Keratinocyte (primary cell): ENCODE measurements around the gene LOC128125822.

Source experiments
- DNase-seq: peaks from one replicate; pipeline ENCODE4 v3.0.0-alpha.2; 2011; ENCODE audit warnings: low read depth, missing footprints, low spot score
- FAIRE-seq: peaks from 2 replicates; lab custom pipeline; 2011; peaks lifted over from hg19 to GRCh38; lab: Jason Lieb, UNC
- H2AFZ ChIP-seq: 2 replicates; pipeline ENCODE4 v1.6.0; 2012; ENCODE audit warnings: low read length, control low read depth, inconsistent platforms; ENCODE audit not compliant: control insufficient read depth
- H3K27ac ChIP-seq: 2 replicates; pipeline ENCODE4 v1.5.1; 2011; ENCODE audit warnings: low read length; ENCODE audit not compliant: control insufficient read depth, insufficient read depth
- H3K27me3 ChIP-seq: 3 replicates; pipeline ENCODE4 v1.6.0; 2011; ENCODE audit warnings: low read length; ENCODE audit not compliant: control insufficient read depth, insufficient read depth; ENCODE audit errors: extremely low read depth
- H3K36me3 ChIP-seq, 2 experiments: 2 replicates in 1 of 2; 3 replicates in 1 of 2; pipeline ENCODE4 v1.5.1; 2011; ENCODE audit warnings: low read length in 2 of 2, mild to moderate bottlenecking in 1 of 2; ENCODE audit not compliant: control insufficient read depth in 2 of 2, insufficient read depth in 2 of 2; ENCODE audit errors: extremely low read depth in 1 of 2
- H3K4me1 ChIP-seq: 3 replicates; pipeline ENCODE4 v1.5.1; 2011; ENCODE audit warnings: low read length; ENCODE audit not compliant: control insufficient read depth, insufficient read depth; ENCODE audit errors: extremely low read depth
- H3K4me2 ChIP-seq: 3 replicates; pipeline ENCODE4 v1.6.0; 2011; ENCODE audit warnings: low read depth, low read length; ENCODE audit not compliant: control insufficient read depth, insufficient read depth; ENCODE audit errors: extremely low read depth
- H3K4me3 ChIP-seq, 3 experiments: fragments of 200-600 bp in 1 of 3; sonication (generic) in 1 of 3; 2 replicates in 2 of 3; 3 replicates in 1 of 3; pipeline ENCODE4 v1.5.1; 2011 to 2016; ENCODE audit warnings: low read length in 3 of 3, mild to moderate bottlenecking in 3 of 3, control low read depth in 2 of 3, inconsistent platforms in 1 of 3, low read depth in 1 of 3, mixed read lengths in 1 of 3, mixed run types in 1 of 3, moderate library complexity in 1 of 3; ENCODE audit not compliant: control insufficient read depth in 2 of 3, insufficient read depth in 2 of 3; ENCODE audit errors: extremely low read depth in 1 of 3
- H3K79me2 ChIP-seq: 2 replicates; pipeline ENCODE4 v1.6.0; 2012; ENCODE audit warnings: low read length; ENCODE audit not compliant: control insufficient read depth, insufficient read depth
- H3K9ac ChIP-seq: 3 replicates; pipeline ENCODE4 v1.6.0; 2011; ENCODE audit warnings: low read length; ENCODE audit not compliant: control insufficient read depth, insufficient read depth; ENCODE audit errors: extremely low read depth
- H3K9me1 ChIP-seq: 3 replicates; pipeline ENCODE4 v1.6.0; 2011; ENCODE audit warnings: low read length; ENCODE audit not compliant: control insufficient read depth, insufficient read depth; ENCODE audit errors: extremely low read depth
- H3K9me3 ChIP-seq: 2 replicates; pipeline ENCODE4 v1.5.1; 2012; ENCODE audit warnings: low read depth, low read length; ENCODE audit not compliant: control insufficient read depth
- H4K20me1 ChIP-seq: 3 replicates; pipeline ENCODE4 v1.6.0; 2011; ENCODE audit warnings: low read length; ENCODE audit not compliant: control insufficient read depth, insufficient read depth; ENCODE audit errors: extremely low read depth
- EZH2 ChIP-seq: IDR thresholded peaks from one replicate; pipeline ENCODE4 v1.6.1; 2012; ENCODE audit warnings: inconsistent platforms, mild to moderate bottlenecking, low read length, moderate library complexity
- dilution Hi-C: fragments of 300-500 bp; cut with MboI; formaldehyde crosslinking; loops from one replicate; pipeline ENCODE4 v1.7.0; 2020; ENCODE audit warnings: low sequenced_read_pairs; ENCODE audit not compliant: extremely low pct_ligation_motif_present
- TF ChIP-seq, protein P1 (sequence below), 3 experiments: IDR thresholded peaks in 1 of 3; conservative IDR thresholded peaks in 1 of 3; optimal IDR thresholded peaks in 1 of 3; 2 replicates in 2 of 3; 3 replicates in 1 of 3; pipeline versions ENCODE3 to v1.5.1; 2011; ENCODE audit warnings: low read length in 3 of 3, mild to moderate bottlenecking in 3 of 3, moderate library complexity in 2 of 3, control low read depth in 1 of 3, inconsistent platforms in 1 of 3; ENCODE audit not compliant: insufficient read depth in 2 of 3; ENCODE audit errors: extremely low read depth in 1 of 3

Gene LOC128125822

DNA sequence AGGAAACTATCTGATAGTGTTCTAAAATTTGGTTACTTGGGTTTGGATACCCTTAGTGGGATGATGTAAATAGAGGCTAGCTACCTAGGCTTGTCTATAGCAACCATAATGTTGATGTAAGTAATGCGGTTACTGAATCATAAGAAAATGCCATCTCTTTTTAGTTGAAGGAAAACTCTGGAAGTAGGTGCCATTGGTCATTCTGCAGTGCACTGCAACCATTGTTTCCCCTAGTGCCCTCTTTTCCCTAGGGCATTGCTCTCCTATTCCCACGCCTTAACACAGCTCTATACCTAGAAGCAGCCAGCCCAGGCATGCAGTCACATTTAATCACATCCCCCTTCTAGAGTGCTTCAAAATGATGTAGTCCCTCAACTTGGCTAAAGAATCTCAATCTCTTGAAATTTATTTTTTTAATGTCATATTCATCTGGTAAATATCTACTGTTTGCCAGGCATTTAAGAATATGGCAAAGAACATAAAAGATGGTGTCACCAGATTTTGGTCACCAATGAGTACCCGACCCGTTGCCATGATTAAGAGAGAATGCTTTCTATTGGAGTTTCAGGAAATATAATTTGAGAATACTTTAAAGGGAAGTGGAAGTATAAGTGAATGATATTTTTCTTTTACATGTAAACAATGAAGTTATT lies 10.4 kb downstream of the LOC128125822 start:
- Histone ChIP-seq H3K9ac (no peak overlapping the region), H3K36me3 (peaks cover 10 to 13% of the 10 kb centered on the region in 2 experiments), H3K27ac (no peak overlapping the region), H3K4me2 (no peak overlapping the region), H3K4me3 (no peak overlapping the region), H3K4me1 (no peaks in the 10 kb centered on the region), H3K9me3 (no peaks in the 10 kb centered on the region), H3K9me1 (no peaks in the 10 kb centered on the region), H3K27me3 (no peaks in the 10 kb centered on the region), H2AFZ (no peak overlapping the region), H3K79me2 (peaks cover 3% of the 10 kb centered on the region), H4K20me1 (peaks cover 2% of the 10 kb centered on the region)
- DNase-seq (no peak), FAIRE-seq (no peak)
- TF ChIP-seq EZH2, result no peak
- TF ChIP-seq, protein P1, sequence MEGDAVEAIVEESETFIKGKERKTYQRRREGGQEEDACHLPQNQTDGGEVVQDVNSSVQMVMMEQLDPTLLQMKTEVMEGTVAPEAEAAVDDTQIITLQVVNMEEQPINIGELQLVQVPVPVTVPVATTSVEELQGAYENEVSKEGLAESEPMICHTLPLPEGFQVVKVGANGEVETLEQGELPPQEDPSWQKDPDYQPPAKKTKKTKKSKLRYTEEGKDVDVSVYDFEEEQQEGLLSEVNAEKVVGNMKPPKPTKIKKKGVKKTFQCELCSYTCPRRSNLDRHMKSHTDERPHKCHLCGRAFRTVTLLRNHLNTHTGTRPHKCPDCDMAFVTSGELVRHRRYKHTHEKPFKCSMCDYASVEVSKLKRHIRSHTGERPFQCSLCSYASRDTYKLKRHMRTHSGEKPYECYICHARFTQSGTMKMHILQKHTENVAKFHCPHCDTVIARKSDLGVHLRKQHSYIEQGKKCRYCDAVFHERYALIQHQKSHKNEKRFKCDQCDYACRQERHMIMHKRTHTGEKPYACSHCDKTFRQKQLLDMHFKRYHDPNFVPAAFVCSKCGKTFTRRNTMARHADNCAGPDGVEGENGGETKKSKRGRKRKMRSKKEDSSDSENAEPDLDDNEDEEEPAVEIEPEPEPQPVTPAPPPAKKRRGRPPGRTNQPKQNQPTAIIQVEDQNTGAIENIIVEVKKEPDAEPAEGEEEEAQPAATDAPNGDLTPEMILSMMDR (optimal IDR thresholded peaks at IDR 0.05 in 1 of 3, IDR thresholded peaks at IDR 0.05 in 1 of 3, conservative IDR thresholded peaks at IDR 0.05 in 1 of 3; ENCODE audit: extremely low read depth in 1 of 3, insufficient read depth in 2 of 3, low read length in 3 of 3), result no peak
- dilution Hi-C loops, result no loop called here

DNA sequence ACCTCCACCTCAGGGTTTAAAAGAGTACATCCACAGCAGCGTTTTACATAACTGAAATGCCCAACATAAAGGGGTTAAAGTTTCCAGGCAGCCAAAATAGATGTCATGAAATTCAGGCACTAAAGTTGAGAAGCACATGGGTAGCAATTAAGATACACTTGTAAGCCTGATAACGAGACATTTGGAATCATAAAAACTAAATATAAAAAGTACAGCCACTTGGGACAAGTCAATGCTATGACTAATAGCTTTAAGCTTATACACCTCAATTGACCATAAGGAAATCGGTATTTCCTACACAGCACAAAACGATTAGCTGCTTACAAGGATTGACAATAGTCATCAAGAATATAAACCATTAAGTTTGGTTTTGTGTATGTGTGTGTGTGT lies 11.8 kb downstream of the LOC128125822 start:
- H3K9me3 ChIP-seq, result no peaks in the 10 kb centered on the region
- H3K4me2 ChIP-seq, result no peak overlapping the region
- TF ChIP-seq, protein P1 (optimal IDR thresholded peaks at IDR 0.05 in 1 of 3, IDR thresholded peaks at IDR 0.05 in 1 of 3, conservative IDR thresholded peaks at IDR 0.05 in 1 of 3; ENCODE audit: extremely low read depth in 1 of 3, insufficient read depth in 2 of 3, low read length in 3 of 3), result no peak
- TF ChIP-seq EZH2, result no peak
- no peak overlapping the region for H3K4me3 ChIP-seq
- H3K79me2 ChIP-seq, result no peaks in the 10 kb centered on the region
- H2AFZ ChIP-seq, result no peak overlapping the region
- peaks cover 2% of the 10 kb centered on the region for H4K20me1 ChIP-seq
- H3K9ac ChIP-seq, result no peak overlapping the region
- H3K36me3 ChIP-seq, result peaks cover 10 to 12% of the 10 kb centered on the region in 2 experiments
- dilution Hi-C loops, result no loop called here
- H3K4me1 ChIP-seq, result no peaks in the 10 kb centered on the region
- DNase-seq (no peak), FAIRE-seq (no peak)
- no peaks in the 10 kb centered on the region for H3K27me3 ChIP-seq
- no peak overlapping the region for H3K27ac ChIP-seq
- H3K9me1 ChIP-seq, result no peaks in the 10 kb centered on the region
